Skeletal muscle satellite cell (primary cell): ENCODE data around the gene ARID1B.

ENCODE experiments used
- H3K27me3 ChIP-seq: 2 replicates; pipeline ENCODE4 v1.7.0; 2013; ENCODE audit warnings: low read length; ENCODE audit not compliant: control insufficient read depth, insufficient read depth
- H3K36me3 ChIP-seq: 2 replicates; pipeline ENCODE4 v1.7.0; 2013; ENCODE audit warnings: mild to moderate bottlenecking, control low read depth, low read length; ENCODE audit not compliant: insufficient read depth
- H3K4me1 ChIP-seq: 2 replicates; pipeline ENCODE4 v1.7.0; 2013; ENCODE audit warnings: low read length; ENCODE audit not compliant: control insufficient read depth, insufficient read depth
- H3K4me2 ChIP-seq: 2 replicates; pipeline ENCODE4 v1.7.0; 2013; ENCODE audit warnings: mild to moderate bottlenecking, low read length
- H3K4me3 ChIP-seq: 2 replicates; pipeline ENCODE4 v1.7.0; 2013; ENCODE audit warnings: low read length
- H3K9ac ChIP-seq: 2 replicates; pipeline ENCODE4 v1.7.0; 2013; ENCODE audit warnings: mild to moderate bottlenecking, low read depth, low read length, moderate library complexity
- H3K9me3 ChIP-seq: replicated peaks from 2 replicates; pipeline ENCODE4 v1.7.0; 2013; ENCODE audit warnings: mild to moderate bottlenecking, control low read depth, low read length

ARID1B gene

DNA sequence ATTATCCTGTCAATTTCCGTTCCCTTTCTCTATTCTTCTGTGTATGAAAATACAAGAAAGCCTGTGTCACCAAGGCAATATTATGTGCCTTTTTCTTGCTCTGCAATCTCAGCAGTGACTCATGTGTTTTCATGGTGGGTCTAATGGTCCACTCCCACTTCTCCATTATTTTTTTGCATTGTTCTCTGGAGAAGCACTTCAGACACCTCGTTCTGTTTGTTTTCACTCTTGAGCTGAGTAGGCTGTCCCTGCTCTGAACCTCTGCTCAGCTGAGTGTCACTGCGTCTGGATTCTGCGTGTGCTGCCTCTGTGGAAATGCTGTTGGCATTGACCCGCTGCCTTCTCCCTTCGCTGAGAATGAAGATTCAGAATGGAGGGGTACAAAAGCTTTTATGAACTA lies 315.6 kb downstream of the ARID1B start:
- no peaks in the 10 kb centered on the region for H3K4me1 ChIP-seq
- peaks cover 1% of the 10 kb centered on the region for H3K36me3 ChIP-seq
- H3K9ac ChIP-seq: no peak overlapping the region
- no peaks in the 10 kb centered on the region for H3K9me3 ChIP-seq
- H3K4me2 ChIP-seq: no peak overlapping the region
- no peaks in the 10 kb centered on the region for H3K27me3 ChIP-seq
- H3K4me3 ChIP-seq: no peak overlapping the region

DNA sequence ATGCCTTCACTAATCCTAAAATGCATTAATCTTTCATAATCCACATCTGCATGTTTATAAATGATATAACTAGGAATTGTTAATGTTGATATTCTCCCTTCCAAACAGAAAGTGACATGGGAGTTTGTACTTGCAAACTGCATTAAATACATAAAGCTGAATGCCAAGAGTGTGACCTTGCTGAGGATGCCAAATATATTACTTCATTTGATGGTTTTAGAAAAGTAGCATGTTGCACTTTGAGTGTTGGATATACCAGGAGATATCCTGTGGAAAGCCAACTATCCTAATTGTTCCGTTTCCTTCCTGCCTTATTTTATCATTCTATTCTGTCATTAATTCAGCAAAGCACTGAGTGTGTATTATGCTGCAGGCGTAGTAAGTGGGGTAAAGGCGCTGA lies 316.4 kb downstream of the ARID1B start:
- Histone ChIP-seq H3K36me3 (no peaks in the 10 kb centered on the region), H3K9ac (no peak overlapping the region), H3K4me2 (no peak overlapping the region), H3K27me3 (no peaks in the 10 kb centered on the region), H3K4me1 (no peaks in the 10 kb centered on the region), H3K9me3 (no peaks in the 10 kb centered on the region), H3K4me3 (no peak overlapping the region)

DNA sequence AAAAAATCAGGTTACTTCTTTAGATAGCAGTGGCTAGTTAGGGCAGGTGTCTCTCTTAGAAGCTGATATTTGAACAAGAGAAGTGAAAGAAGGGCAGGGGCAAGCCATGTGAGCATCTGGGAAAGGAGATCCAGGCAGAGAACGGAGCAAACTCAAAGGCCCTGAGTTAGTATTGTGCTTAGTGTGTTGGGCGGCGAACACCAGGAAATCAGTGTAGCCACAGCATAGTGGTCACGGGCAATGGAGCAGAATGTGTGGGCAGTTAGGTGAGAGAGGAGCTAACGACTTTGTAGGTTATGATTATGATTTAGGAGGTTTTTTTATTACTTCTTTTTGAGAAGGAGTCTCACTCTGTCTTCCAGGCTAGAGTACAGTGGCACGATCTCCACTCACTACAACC lies 316.9 kb downstream of the ARID1B start:
- no peaks in the 10 kb centered on the region for H3K36me3 ChIP-seq
- no peaks in the 10 kb centered on the region for H3K9me3 ChIP-seq
- H3K4me1 ChIP-seq: no peaks in the 10 kb centered on the region
- H3K4me3 ChIP-seq: no peak overlapping the region
- no peaks in the 10 kb centered on the region for H3K27me3 ChIP-seq
- H3K4me2 ChIP-seq: no peak overlapping the region
- H3K9ac ChIP-seq: no peak overlapping the region

DNA sequence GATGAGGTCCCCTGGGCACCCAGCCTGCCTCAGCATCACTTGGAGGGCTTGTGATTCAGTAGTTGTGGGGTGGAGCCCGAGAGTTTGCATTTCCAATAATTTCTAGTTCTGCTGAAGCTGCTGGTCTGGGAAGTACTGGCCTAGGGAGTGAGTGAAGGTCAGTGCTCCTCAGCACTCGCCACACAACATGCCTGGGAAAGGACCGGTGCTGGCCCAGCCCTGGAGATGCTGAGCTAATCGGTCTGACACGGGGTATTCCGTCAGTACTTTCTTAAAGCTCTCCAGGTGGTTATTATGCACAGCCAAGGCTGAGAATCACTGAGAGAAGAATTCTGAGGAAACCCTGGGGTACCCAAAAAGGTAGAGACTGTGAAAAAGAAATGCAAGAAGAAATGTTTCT lies 317.9 kb downstream of the ARID1B start:
- no peak overlapping the region for H3K4me2 ChIP-seq
- no peaks in the 10 kb centered on the region for H3K4me1 ChIP-seq
- H3K9ac ChIP-seq: no peak overlapping the region
- H3K9me3 ChIP-seq: no peaks in the 10 kb centered on the region
- no peak overlapping the region for H3K4me3 ChIP-seq
- H3K27me3 ChIP-seq: no peaks in the 10 kb centered on the region
- no peaks in the 10 kb centered on the region for H3K36me3 ChIP-seq

DNA sequence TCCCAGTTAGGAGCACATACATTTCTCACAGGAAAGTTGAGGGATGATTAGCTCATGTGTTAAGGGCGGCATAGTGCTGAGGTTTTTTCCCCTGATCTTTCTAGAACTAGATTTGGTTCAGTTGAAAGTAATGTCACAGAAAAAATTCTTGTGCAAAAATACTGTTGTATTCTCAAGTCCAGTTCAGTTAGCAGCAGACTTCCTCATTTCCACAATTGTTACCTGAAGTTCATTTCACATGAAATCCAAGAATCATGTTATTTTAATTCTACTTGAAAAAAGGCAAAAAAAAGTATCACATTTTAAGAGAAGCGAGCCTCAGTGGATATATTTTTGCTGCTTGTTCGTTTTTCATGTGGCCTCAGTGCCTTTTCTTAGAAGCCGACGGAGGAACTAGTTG lies 318.4 kb downstream of the ARID1B start:
- Histone ChIP-seq H3K9me3 (no peaks in the 10 kb centered on the region), H3K27me3 (no peaks in the 10 kb centered on the region), H3K4me3 (no peak overlapping the region), H3K4me2 (no peak overlapping the region), H3K36me3 (no peaks in the 10 kb centered on the region), H3K4me1 (no peaks in the 10 kb centered on the region), H3K9ac (no peak overlapping the region)

DNA sequence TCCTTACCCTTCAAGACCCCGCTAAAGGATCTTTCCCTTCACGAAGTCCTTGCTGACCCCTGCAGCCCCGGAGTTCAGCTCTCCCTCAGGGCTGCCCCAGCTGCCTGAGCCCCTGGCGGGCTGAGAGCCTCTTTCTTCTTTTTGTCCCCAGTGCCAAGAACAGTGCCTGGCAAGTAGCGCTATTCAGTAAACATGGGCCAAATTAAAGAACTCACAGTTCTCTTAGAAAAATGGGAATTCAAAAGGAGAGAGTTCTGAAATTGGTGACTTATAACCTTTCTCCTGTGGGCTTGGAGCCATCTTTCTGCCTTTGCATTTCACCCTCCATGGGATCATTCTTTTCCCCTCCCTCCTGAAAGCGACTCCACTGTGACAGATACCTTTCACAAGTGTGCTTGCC lies 318.9 kb downstream of the ARID1B start:
- Histone ChIP-seq H3K4me3 (no peak overlapping the region), H3K4me2 (no peak overlapping the region), H3K9ac (no peak overlapping the region), H3K9me3 (no peaks in the 10 kb centered on the region), H3K4me1 (no peaks in the 10 kb centered on the region), H3K27me3 (no peaks in the 10 kb centered on the region), H3K36me3 (no peaks in the 10 kb centered on the region)

DNA sequence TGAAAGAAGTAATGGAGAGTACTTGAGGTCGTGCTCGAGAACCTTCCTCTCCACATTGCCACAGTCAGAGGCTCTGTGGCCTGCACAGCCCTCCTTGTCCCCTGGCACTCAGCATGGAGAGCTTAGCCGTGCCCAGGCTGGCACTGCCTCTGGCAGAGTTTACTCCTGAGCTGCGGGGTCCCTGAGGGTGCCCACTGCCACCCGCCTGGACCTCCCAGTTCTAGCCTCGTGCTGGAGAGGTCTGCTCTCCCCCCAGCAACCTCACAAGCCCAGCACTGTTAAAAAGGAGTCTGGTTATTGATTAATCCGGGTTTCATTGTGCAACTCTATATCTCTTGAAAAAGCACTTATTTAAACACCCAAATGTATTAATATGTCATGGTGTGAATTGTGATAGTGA lies 319.3 kb downstream of the ARID1B start:
- no peak overlapping the region for H3K4me2 ChIP-seq
- no peaks in the 10 kb centered on the region for H3K27me3 ChIP-seq
- no peak overlapping the region for H3K9ac ChIP-seq
- H3K36me3 ChIP-seq: no peaks in the 10 kb centered on the region
- no peak overlapping the region for H3K4me3 ChIP-seq
- no peaks in the 10 kb centered on the region for H3K4me1 ChIP-seq
- H3K9me3 ChIP-seq: no peaks in the 10 kb centered on the region

DNA sequence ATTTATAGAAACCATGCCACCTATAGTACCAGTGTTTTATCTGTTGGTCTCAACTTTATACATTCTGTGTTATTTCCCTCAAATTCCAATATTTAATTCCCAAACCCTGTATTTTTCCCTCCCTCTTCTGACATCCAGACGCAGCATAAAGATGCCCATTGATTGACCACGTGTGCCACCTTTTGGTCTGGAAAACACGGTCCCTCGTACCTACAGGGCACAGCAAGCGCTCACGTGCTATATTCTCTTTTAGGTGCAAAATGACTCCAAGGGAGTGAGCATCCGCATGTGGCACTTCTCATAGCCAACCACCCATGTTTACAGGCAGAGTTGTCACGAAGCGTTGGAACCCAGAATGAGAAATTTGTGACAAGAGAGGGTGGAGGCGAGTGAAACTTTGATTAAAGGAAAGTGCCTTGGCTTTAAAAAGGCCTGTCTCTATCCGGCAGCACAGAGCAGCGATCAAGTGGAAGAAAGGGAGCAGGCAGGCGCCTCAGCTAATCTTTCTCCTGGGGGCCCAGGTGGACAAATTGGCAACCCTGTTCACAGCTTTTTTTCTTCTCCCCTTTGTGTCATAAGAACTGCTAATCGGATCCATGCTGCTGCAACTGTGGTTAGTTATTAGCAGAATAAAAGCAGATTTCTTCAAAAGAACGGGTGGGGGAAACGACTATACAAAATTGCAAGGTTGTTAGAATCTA lies 320.2 kb downstream of the ARID1B start:
- no peak overlapping the region for H3K4me2 ChIP-seq
- no peaks in the 10 kb centered on the region for H3K9me3 ChIP-seq
- H3K27me3 ChIP-seq: no peaks in the 10 kb centered on the region
- no peaks in the 10 kb centered on the region for H3K36me3 ChIP-seq
- H3K4me3 ChIP-seq: no peak overlapping the region
- no peaks in the 10 kb centered on the region for H3K4me1 ChIP-seq
- no peak overlapping the region for H3K9ac ChIP-seq

DNA sequence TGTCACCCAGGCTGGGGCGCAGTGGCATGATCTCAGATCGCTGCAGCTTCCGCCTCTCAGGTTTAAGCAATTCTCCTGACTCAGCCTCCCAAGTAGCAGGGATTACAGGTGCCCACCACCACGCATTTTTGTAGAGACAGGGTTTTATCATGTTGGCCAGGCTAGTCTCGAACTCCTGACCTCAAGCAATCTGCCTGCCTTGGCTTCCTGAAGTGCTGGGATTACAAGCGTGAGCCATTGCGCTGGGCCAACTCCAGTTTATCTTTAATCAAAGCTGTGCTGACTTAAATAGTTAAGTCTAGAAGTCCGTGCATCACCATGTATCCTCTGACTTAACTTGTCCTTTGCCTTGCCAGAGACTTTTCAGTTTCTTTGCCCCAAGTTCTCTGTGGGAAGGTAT lies 321.8 kb downstream of the ARID1B start:
- Histone ChIP-seq H3K4me3 (no peak overlapping the region), H3K4me1 (no peaks in the 10 kb centered on the region), H3K36me3 (no peaks in the 10 kb centered on the region), H3K9me3 (no peaks in the 10 kb centered on the region), H3K9ac (no peak overlapping the region), H3K27me3 (no peaks in the 10 kb centered on the region), H3K4me2 (no peak overlapping the region)

DNA sequence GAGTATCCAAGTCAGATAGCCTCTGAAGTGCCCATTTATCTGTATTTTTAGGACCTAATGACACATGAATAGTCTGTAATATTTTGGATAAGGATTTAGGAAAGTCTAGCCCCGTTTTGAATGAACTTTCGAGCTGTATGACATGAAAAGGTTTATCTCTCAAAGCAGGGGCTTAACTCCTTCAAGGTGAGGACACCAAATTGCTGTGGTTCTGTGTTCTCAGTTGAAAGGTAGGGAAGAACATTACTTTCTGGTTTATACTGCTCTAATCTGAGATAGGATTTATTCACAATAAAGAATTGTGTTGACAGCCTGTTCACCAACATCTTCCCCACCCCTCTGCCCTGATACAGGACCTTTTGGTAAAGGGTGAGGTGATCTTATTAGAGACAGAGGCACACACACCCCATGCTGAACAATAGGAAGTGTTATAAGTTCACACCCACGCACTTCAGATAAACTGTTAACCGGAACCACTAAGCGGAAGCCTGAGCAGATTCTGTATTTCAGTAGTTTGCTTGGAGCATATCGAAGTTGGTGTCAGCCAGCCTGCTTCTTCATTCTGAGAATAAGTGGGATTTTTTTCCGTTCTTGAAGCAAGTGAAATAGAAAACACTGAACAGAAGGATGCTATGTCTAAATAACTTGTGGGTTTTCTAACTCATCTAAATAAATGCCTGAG lies 322.9 kb downstream of the ARID1B start:
- H3K9ac ChIP-seq: no peak overlapping the region
- no peaks in the 10 kb centered on the region for H3K27me3 ChIP-seq
- H3K4me2 ChIP-seq: no peak overlapping the region
- no peaks in the 10 kb centered on the region for H3K36me3 ChIP-seq
- H3K4me3 ChIP-seq: no peak overlapping the region
- no peaks in the 10 kb centered on the region for H3K9me3 ChIP-seq
- H3K4me1 ChIP-seq: no peaks in the 10 kb centered on the region

DNA sequence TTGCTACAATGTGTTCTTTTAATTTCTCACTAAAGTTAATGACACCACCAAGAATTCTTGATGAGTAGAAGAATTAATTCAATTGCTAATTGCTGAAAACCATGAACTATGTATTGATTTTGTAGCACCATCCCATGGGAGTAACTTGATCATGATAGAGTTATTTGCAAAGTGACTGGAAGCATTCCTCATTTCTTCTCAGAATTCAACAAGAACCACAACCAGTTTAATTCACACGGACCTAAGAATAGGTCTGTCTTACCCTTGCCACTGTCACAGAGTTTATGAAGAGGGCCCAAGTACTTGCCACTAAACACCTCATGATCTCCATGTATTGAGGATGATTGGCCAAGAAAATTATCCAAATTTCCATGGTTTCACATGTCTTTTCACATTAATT lies 324.0 kb downstream of the ARID1B start:
- H3K4me2 ChIP-seq: no peak overlapping the region
- no peak overlapping the region for H3K9ac ChIP-seq
- H3K9me3 ChIP-seq: no peaks in the 10 kb centered on the region
- peaks cover 3% of the 10 kb centered on the region for H3K4me1 ChIP-seq
- no peaks in the 10 kb centered on the region for H3K27me3 ChIP-seq
- no peak overlapping the region for H3K4me3 ChIP-seq
- H3K36me3 ChIP-seq: no peaks in the 10 kb centered on the region

DNA sequence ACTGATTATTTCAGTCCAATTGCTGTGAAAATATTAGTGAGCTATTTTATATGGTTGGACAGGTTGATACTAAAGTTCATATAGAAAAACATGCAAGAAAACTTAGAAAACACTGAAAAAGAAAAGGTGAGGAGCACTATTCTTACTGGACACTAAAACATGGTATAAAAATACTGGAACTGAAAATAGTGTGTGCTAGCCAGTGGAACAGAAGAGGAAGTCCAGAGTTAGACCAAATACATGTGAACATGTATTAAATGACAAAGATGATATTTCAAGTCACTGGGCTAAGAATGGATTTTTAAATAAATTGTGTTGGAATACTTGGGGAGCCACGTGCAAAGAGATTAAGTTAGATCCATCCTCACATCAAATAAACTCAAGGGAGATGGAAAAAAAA lies 327.6 kb downstream of the ARID1B start:
- no peaks in the 10 kb centered on the region for H3K36me3 ChIP-seq
- H3K27me3 ChIP-seq: no peaks in the 10 kb centered on the region
- H3K9ac ChIP-seq: no peak overlapping the region
- H3K4me1 ChIP-seq: peaks cover 32% of the 10 kb centered on the region
- no peak overlapping the region for H3K4me3 ChIP-seq
- no peak overlapping the region for H3K4me2 ChIP-seq
- H3K9me3 ChIP-seq: no peaks in the 10 kb centered on the region
